Measurements from ENCODE around the gene BCL2.

DNA sequence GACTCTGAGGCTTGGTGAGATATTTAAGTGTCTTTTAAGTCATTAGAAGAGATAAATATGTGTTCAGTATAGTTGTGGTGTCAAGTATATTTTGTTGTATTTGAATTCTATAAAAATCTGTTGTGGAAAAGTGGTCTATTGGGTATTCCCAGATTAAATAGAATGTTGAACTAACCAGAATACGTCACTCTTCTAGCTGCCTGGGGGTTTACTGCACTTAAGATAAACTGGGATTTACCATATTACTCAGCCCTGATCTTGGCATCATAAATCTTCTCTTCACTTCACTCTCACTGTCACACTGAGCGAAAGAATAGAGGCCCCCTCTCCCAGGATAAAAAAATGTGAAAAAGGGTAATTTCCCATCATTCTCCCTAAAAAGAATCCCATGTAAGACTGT is 129.8 kb downstream of the BCL2 start:
- TF ChIP-seq, protein P1, sequence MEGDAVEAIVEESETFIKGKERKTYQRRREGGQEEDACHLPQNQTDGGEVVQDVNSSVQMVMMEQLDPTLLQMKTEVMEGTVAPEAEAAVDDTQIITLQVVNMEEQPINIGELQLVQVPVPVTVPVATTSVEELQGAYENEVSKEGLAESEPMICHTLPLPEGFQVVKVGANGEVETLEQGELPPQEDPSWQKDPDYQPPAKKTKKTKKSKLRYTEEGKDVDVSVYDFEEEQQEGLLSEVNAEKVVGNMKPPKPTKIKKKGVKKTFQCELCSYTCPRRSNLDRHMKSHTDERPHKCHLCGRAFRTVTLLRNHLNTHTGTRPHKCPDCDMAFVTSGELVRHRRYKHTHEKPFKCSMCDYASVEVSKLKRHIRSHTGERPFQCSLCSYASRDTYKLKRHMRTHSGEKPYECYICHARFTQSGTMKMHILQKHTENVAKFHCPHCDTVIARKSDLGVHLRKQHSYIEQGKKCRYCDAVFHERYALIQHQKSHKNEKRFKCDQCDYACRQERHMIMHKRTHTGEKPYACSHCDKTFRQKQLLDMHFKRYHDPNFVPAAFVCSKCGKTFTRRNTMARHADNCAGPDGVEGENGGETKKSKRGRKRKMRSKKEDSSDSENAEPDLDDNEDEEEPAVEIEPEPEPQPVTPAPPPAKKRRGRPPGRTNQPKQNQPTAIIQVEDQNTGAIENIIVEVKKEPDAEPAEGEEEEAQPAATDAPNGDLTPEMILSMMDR (IDR thresholded peaks at IDR 0.05): no peak
- TF ChIP-seq POLR2AphosphoS5 (IDR thresholded peaks at IDR 0.05) (no peak), POLR2A (IDR thresholded peaks at IDR 0.05) (no peak)

Data from prostate gland (tissue), 2 donors.